Panc1 (cell line): ENCODE measurements around the gene EVL. TPM values are rescaled to one million over a fixed set of nuclear protein-coding genes. Genes with fewer than 3 reads are reported as not detected.

Source experiments
- ATAC-seq: fragments of 200-7000 bp; cut with Tn5 transposase; 2 replicates; pipeline ENCODE4 v1.9.1; 2020; ENCODE audit warnings: mild to moderate bottlenecking, moderate library complexity
- BruUV-seq: library from RNA; stranded (reverse); fragments of 400-500 nt; replicated peaks from 2 replicates; lab custom pipeline; 2021; lab: Mats Ljungman, UMichigan
- CTCF ChIA-PET: fragments of 300-600 bp; sonication (Branson Sonifier 250); formaldehyde crosslinking; loops from one replicate; lab custom pipeline; 2022; ENCODE audit warnings: antibody characterized with exemption; lab: Charles Lee
- POLR2A ChIA-PET: fragments of 300-600 bp; sonication (Branson Sonifier 250); formaldehyde crosslinking; loops from one replicate; lab custom pipeline; 2022; ENCODE audit warnings: antibody characterized with exemption; lab: Charles Lee
- DNase-seq: peaks from one replicate; pipeline ENCODE4 v3.0.0-alpha.2; 2010; ENCODE audit warnings: low read depth, low spot score
- H3K27ac ChIP-seq: 2 replicates; pipeline ENCODE4 v1.5.1; 2011; ENCODE audit warnings: mild to moderate bottlenecking, low read length, inconsistent platforms
- H3K27me3 ChIP-seq: fragments of 200-500 bp; sonication (Bioruptor generic); 2 replicates; pipeline ENCODE4 v1.6.0; 2014; ENCODE audit warnings: low read length, inconsistent platforms; ENCODE audit not compliant: control insufficient read depth, insufficient read depth
- H3K36me3 ChIP-seq: fragments of 200-500 bp; sonication (Bioruptor generic); 2 replicates; pipeline ENCODE4 v1.5.1; 2014; ENCODE audit warnings: inconsistent platforms, mild to moderate bottlenecking, low read length, moderate library complexity; ENCODE audit not compliant: control insufficient read depth, insufficient read depth
- H3K4me1 ChIP-seq: 2 replicates; pipeline ENCODE4 v1.5.1; 2011; ENCODE audit warnings: inconsistent platforms, mild to moderate bottlenecking, low read length, moderate library complexity; ENCODE audit not compliant: control insufficient read depth, insufficient read depth
- H3K4me3 ChIP-seq, 2 experiments: 2 replicates each; pipeline ENCODE4 v1.5.1; 2011 to 2012; ENCODE audit warnings: low read depth in 2 of 2, low read length in 2 of 2, mild to moderate bottlenecking in 2 of 2, inconsistent platforms in 1 of 2, moderate library complexity in 1 of 2
- H3K9me3 ChIP-seq: fragments of 200-500 bp; sonication (Bioruptor generic); 2 replicates; pipeline ENCODE4 v1.5.1; 2014; ENCODE audit warnings: low read depth, mild to moderate bottlenecking, inconsistent platforms, low read length, moderate library complexity; ENCODE audit not compliant: control insufficient read depth, insufficient read depth
- CTCF ChIP-seq: fragments of 450-650 bp; IDR thresholded peaks from 2 replicates; pipeline ENCODE4 v1.5.1; 2017; ENCODE audit warnings: mild to moderate bottlenecking
- POLR2AphosphoS5 ChIP-seq: IDR thresholded peaks from 2 replicates; pipeline ENCODE4 v1.6.1; 2012; ENCODE audit warnings: mild to moderate bottlenecking, low read depth, low read length, moderate library complexity
- REST ChIP-seq, 2 experiments: IDR thresholded peaks; 2 replicates each; pipeline ENCODE4 v1.6.1; 2011 to 2012; ENCODE audit warnings: low read depth in 2 of 2, control low read depth in 1 of 2, low read length in 1 of 2, mild to moderate bottlenecking in 1 of 2, moderate library complexity in 1 of 2; ENCODE audit not compliant: insufficient read depth in 1 of 2
- SIN3A ChIP-seq: IDR thresholded peaks from 2 replicates; pipeline ENCODE4 v1.6.1; 2012; ENCODE audit warnings: low read depth, mild to moderate bottlenecking, low read length, moderate library complexity, borderline replicate concordance; ENCODE audit not compliant: insufficient read depth
- TCF7L2 ChIP-seq: IDR thresholded peaks from 2 replicates; pipeline ENCODE4 v1.6.1; 2011; ENCODE audit warnings: mild to moderate bottlenecking, low read depth, low read length, inconsistent platforms
- in situ Hi-C: cut with HindIII; loops from 2 replicates; pipeline ENCODE4 v1.10.0; 2016; ENCODE audit warnings: low sequenced_read_pairs, low pct_unique_long_range_greater_than_20kb
- intact Hi-C: fragments of 100-400 bp; cut with micrococcal nuclease; formaldehyde crosslinking; loops from one replicate; pipeline ENCODE4 v1.10.0; 2022; ENCODE audit not compliant: unreplicated experiment
- total RNA-seq: library from RNA; stranded (reverse); gene quantifications from one replicate; pipeline ENCODE4 v1.2.1, GENCODE V29; 2021; ENCODE audit not compliant: unreplicated experiment

The EVL gene
- total RNA-seq, 1 experiment from 2014 or later: 38.3 TPM

GRCh38 chr14:100056964-100057795, 8.0 kb upstream of the EVL start:
- ATAC-seq (no peak), DNase-seq (no peak)
- Histone ChIP-seq H3K4me1 (no peaks in the 10 kb centered on the region), H3K27me3 (no peaks in the 10 kb centered on the region), H3K27ac (no peak overlapping the region), H3K36me3 (no peaks in the 10 kb centered on the region), H3K9me3 (no peaks in the 10 kb centered on the region), H3K4me3 (no peak overlapping the region)
- CTCF ChIA-PET: no interaction called here
- no TSS peak for BruUV-seq
- TF ChIP-seq REST (IDR thresholded peaks at IDR 0.05; ENCODE audit: insufficient read depth in 1 of 2, low read depth in 2 of 2, low read length in 1 of 2) (no peak), SIN3A (no peak), POLR2AphosphoS5 (no peak), CTCF (peak; percentile 39; the same call in 1 of the 2 replicates), TCF7L2 (no peak)
- intact Hi-C loops: no loop called here
- in situ Hi-C loops: no loop called here
- POLR2A ChIA-PET: no interaction called here

GRCh38 chr14:100058777-100059437, 6.3 kb upstream of the EVL start:
- in situ Hi-C loops (no loop called here), intact Hi-C loops (no loop called here)
- Histone ChIP-seq H3K4me1 (no peaks in the 10 kb centered on the region), H3K36me3 (no peaks in the 10 kb centered on the region), H3K4me3 (no peak overlapping the region), H3K27ac (no peak overlapping the region), H3K9me3 (no peaks in the 10 kb centered on the region), H3K27me3 (no peaks in the 10 kb centered on the region)
- CTCF ChIA-PET: no interaction called here
- DNase-seq (no peak), ATAC-seq (no peak)
- POLR2A ChIA-PET: no interaction called here
- BruUV-seq: no TSS peak
- TF ChIP-seq SIN3A (no peak), CTCF (no peak), REST (IDR thresholded peaks at IDR 0.05; ENCODE audit: insufficient read depth in 1 of 2, low read depth in 2 of 2, low read length in 1 of 2) (no peak), TCF7L2 (no peak), POLR2AphosphoS5 (no peak)
